Muscle layer of duodenum (tissue), 2 donors: ENCODE measurements around the gene FBXO33.
A peak's percentile ranks its signal among the peaks of the same experiment; 100 is the strongest.

ENCODE experiments used
- H3K27ac ChIP-seq: one replicate; pipeline ENCODE4 v1.7.0; 2013; ENCODE audit warnings: mild to moderate bottlenecking, low read length
- H3K27me3 ChIP-seq: one replicate; pipeline ENCODE4 v1.7.0; 2013; ENCODE audit warnings: low read depth, mild to moderate bottlenecking, control low read depth, low read length
- H3K36me3 ChIP-seq, 2 donors: one replicate each; pipeline ENCODE4 v1.7.0; 2013; ENCODE audit warnings: low read length in 2 of 2, control low read depth in 1 of 2, mild to moderate bottlenecking in 1 of 2; ENCODE audit not compliant: insufficient read depth in 2 of 2, control insufficient read depth in 1 of 2
- H3K4me1 ChIP-seq, 2 donors: one replicate each; pipeline ENCODE4 v1.7.0; 2013; ENCODE audit warnings: low read length in 2 of 2, mild to moderate bottlenecking in 2 of 2, control low read depth in 1 of 2, moderate library complexity in 1 of 2; ENCODE audit not compliant: insufficient read depth in 2 of 2, control insufficient read depth in 1 of 2
- H3K4me3 ChIP-seq, 2 donors: one replicate each; pipeline ENCODE4 v1.7.0; 2013; ENCODE audit warnings: low read length in 2 of 2, low read depth in 1 of 2, mild to moderate bottlenecking in 1 of 2
- H3K9me3 ChIP-seq, 2 donors: one replicate each; pipeline ENCODE4 v1.7.0; 2013; ENCODE audit warnings: low read length in 2 of 2, control low read depth in 1 of 2, mild to moderate bottlenecking in 1 of 2; ENCODE audit not compliant: control insufficient read depth in 1 of 2
- donor health status: healthy.

The FBXO33 gene, protein sequence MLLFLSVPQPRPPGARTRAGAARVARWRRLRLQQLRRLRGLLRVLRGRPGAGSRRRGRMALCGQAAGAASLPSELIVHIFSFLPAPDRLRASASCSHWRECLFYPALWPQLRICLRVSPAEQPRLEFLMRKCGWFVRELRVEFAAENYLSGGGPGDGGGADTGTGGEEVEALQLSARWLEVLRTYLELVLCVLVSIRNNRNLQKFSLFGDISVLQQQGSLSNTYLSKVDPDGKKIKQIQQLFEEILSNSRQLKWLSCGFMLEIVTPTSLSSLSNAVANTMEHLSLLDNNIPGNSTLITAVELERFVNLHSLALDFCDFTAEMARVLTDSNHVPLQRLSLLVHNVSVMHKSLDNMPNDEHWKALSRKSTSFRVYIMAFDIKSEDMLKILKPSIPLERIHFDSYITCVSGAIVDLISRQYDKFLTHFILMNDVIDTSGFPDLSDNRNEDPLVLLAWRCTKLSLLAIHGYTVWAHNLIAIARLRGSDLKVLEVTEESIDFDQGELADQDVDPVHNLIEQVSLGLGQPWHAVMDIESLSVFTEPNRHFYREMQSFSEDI

GRCh38 chr14:39432179-39432618, at the start of gene FBXO33:
Gene FBXO33 (minus strand): TSS chr14:39432433. CDS start chr14:39432162, 271 bp downstream.
- Histone ChIP-seq H3K36me3 (no peaks in the 10 kb centered on the region), H3K4me3 (peak within 1 kb of the TSS; percentile 84 to 99), H3K4me1 (peaks cover 11 to 31% of the 10 kb centered on the region in 2 donors), H3K27ac (peak within 1 kb of the TSS; percentile 97), H3K27me3 (no peaks in the 10 kb centered on the region), H3K9me3 (no peaks in the 10 kb centered on the region)

GRCh38 chr14:39474416-39474911, 42.2 kb upstream of the FBXO33 start:
- no peak overlapping the region for H3K27ac ChIP-seq
- no peaks in the 10 kb centered on the region for H3K4me1 ChIP-seq
- peaks cover 0 to 6% of the 10 kb centered on the region in 2 donors for H3K9me3 ChIP-seq
- no peak overlapping the region for H3K4me3 ChIP-seq
- no peaks in the 10 kb centered on the region for H3K27me3 ChIP-seq
- no peaks in the 10 kb centered on the region for H3K36me3 ChIP-seq

DNA sequence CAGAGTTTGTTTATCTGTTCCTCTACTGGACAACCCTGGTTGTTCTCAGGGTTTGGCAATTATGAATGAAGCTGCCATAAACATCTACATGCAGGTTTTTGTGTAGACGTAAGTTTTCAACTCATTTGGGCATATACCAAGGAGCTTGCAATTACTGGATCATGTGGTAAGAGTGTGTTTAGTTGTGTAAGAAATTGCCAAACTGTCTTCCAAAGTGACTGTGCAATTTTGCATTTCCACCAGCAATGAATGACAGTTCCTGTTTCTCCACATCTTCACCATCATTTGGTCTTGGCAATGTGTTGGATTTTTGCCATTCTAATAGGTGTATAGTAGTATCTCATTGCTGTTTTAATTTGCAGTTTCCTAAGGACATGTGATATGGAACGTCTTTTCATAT, 39.8 kb upstream of the FBXO33 start:
- H3K9me3 ChIP-seq: peaks cover 0 to 6% of the 10 kb centered on the region in 2 donors
- H3K4me3 ChIP-seq: no peak overlapping the region
- no peak overlapping the region for H3K27ac ChIP-seq
- H3K4me1 ChIP-seq: no peaks in the 10 kb centered on the region
- no peaks in the 10 kb centered on the region for H3K36me3 ChIP-seq
- no peaks in the 10 kb centered on the region for H3K27me3 ChIP-seq

GRCh38 chr14:39469094-39469710, 37.0 kb upstream of the FBXO33 start:
- H3K27me3 ChIP-seq: no peaks in the 10 kb centered on the region
- H3K27ac ChIP-seq: no peak overlapping the region
- no peak overlapping the region for H3K4me3 ChIP-seq

DNA sequence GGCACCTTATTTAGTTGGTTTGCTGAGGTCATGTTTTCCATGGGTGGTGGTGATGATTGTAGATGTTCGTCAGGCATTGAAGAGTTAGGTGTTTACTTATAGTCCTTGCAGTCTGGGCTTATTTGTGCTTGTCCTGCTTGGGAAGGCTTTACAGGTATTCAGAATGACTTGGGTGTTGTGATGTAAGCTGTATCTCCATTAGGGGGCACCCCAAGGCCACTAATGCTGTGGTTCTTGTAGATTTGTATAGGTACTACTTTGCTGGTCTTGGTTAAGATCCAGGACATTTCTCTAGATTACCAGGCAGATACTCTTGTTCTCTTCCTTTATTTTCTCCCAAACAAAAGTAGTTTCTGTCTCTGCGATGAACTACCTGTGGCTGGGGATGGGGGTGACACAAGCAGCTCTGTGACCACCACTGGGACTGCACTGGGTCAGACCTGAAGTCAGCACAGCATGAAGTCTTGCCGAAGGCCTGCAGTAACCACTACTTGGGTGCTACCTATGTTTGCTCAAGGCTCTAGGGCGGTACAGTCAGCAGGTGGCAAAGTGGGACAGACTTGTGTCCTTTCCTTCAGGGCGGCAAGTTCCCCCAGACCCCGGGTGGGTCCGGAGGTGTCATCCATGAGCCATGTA, 35.8 kb upstream of the FBXO33 start:
- H3K27me3 ChIP-seq: no peaks in the 10 kb centered on the region
- no peaks in the 10 kb centered on the region for H3K36me3 ChIP-seq
- H3K27ac ChIP-seq: no peak overlapping the region
- no peaks in the 10 kb centered on the region for H3K4me1 ChIP-seq
- no peaks in the 10 kb centered on the region for H3K9me3 ChIP-seq
- H3K4me3 ChIP-seq: no peak overlapping the region

More at GRCh38 chr14:39469094-39469710, 37.0 kb upstream of the FBXO33 start:
- Histone ChIP-seq H3K36me3 (no peaks in the 10 kb centered on the region), H3K4me1 (no peaks in the 10 kb centered on the region), H3K9me3 (no peaks in the 10 kb centered on the region)

DNA sequence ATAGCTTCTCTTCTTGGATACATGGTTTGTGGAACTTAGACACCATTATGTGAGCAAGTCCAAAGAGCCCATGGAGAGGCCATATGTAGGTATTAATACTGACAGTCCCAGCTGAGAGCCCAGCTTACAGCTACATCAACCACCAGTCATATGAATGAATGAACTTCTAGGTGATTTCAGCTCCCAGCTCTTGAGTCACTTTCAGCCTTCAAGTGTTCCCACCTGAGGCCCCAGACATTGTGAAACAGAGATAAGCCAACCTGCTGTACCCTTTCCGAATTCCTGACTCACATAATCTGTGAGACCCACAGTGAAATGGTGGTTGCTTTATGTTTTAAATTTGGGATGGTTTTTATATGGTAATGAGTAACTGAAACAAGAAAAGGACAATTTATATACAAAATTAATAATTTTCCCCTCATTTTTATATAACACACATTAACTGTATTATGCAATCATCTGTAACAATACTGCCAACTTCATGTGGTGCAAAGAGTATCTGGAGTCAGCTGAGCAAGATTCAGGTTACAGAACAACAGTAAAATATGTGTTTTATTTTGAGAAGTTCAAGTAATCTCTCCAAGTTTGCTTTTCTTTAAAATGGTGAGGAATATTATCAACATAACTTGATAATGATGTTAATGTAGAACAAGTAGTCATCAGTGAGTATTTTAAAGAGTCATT, 27.7 kb upstream of the FBXO33 start:
- Histone ChIP-seq H3K9me3 (no peaks in the 10 kb centered on the region), H3K27me3 (no peaks in the 10 kb centered on the region), H3K4me1 (no peaks in the 10 kb centered on the region), H3K36me3 (no peaks in the 10 kb centered on the region), H3K27ac (no peak overlapping the region), H3K4me3 (no peak overlapping the region)

DNA sequence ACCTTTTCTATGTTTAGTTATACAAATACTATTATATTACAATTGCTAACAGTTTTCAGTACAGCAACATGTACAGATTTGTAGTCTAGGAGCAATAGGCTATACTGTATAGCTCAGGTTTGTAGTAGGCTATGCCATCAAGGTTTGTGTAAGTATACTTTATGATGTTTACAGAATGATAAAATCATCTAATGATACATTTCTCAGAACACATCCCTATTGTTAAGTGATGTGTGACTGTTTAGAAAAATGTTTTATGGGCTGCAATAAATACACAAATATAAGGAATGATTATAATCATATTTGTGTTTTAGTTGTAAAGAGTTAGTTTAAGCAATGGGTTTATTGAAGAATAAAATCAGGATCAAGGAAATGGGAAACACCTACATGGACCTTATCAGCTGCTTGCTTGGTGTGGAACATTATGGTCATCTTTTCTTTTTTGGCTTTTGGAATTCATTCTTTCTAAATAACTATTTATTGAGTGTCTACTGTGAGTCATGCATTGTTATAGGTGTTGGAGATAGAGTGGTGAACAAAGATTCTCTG, 24.5 kb upstream of the FBXO33 start:
- no peaks in the 10 kb centered on the region for H3K36me3 ChIP-seq
- H3K9me3 ChIP-seq: no peaks in the 10 kb centered on the region
- H3K27me3 ChIP-seq: no peaks in the 10 kb centered on the region
- no peak overlapping the region for H3K4me3 ChIP-seq
- no peak overlapping the region for H3K27ac ChIP-seq
- no peaks in the 10 kb centered on the region for H3K4me1 ChIP-seq

DNA sequence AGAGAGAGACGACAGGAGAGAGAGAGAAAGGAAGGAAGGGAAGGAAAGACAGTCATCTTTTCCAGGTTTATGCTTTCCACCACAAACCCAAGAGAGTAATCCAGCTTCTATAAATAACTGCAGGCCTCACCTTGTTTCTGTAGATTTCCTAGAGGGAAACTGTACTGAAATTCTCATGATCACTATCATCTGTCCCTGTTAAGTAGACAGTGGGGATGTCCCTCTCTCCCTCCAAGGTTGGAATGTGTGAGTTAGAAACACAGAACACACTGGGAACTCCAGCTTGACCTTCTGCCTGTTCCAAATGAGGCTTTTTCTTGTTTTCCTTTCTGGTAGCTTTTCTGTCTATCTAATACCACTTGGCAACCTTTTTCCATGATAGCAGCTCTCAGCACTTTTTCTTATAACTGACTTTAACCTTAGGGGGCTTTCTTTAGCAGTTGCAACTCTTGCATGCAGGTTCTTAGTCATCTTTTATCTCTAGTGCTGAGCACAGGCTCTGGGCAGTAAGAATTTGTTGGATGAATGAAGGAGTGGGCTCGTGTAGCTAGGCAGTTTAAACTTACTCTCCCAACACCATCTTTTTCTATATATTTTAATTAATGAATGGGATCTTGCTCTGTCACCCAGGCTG, 22.8 kb upstream of the FBXO33 start:
- H3K4me1 ChIP-seq: no peaks in the 10 kb centered on the region
- H3K4me3 ChIP-seq: no peak overlapping the region
- H3K27ac ChIP-seq: no peak overlapping the region
- no peaks in the 10 kb centered on the region for H3K36me3 ChIP-seq
- H3K27me3 ChIP-seq: no peaks in the 10 kb centered on the region
- no peaks in the 10 kb centered on the region for H3K9me3 ChIP-seq

GRCh38 chr14:39452680-39453079, 20.4 kb upstream of the FBXO33 start:
- Histone ChIP-seq H3K27me3 (no peaks in the 10 kb centered on the region), H3K27ac (no peak overlapping the region), H3K4me3 (no peak overlapping the region), H3K9me3 (no peaks in the 10 kb centered on the region), H3K4me1 (no peaks in the 10 kb centered on the region), H3K36me3 (no peaks in the 10 kb centered on the region)

- Histone ChIP-seq H3K27me3 (no peaks in the 10 kb centered on the region), H3K4me3 (no peak overlapping the region), H3K9me3 (no peaks in the 10 kb centered on the region), H3K4me1 (no peaks in the 10 kb centered on the region), H3K27ac (no peak overlapping the region), H3K36me3 (no peaks in the 10 kb centered on the region)
Observed at GRCh38 chr14:39451811-39452210, 19.6 kb upstream of the FBXO33 start.
